ENCODE data around the gene MAP2K6. TPM values are rescaled to one million over a fixed set of nuclear protein-coding genes. Genes with fewer than 3 reads are reported as not detected.

MAP2K6 gene
- total RNA-seq, 8 experiments from 2014 or later, result 6.1 to 22.5 (median 15.1) TPM

GRCh38 chr17:69516225-69516624 is 101.7 kb downstream of the MAP2K6 start:
- WGBS, 10 experiments, result 25 to 100% (median 92%) methylated on average over 1 to 2 of the region's 2 CpGs; no CpG with 5 or more reads in 2 of the 10 experiments
- H3K4me3 ChIP-seq, result no peak overlapping the region
- in situ Hi-C loops (cut with MboI; ENCODE audit: low pct_unique_long_range_greater_than_20kb in 2 of 9, low sequenced_read_pairs in 9 of 9, unreplicated experiment in 9 of 9), result loop anchor here in 2 of 9 experiments (25.0 kb wide), 1 partner anchor 179 kb away; the partner anchor contains the start of gene ABCA5 (in 2 of the 2)
- H3K27ac ChIP-seq, result no peak overlapping the region
- no peaks in the 10 kb centered on the region for H3K4me1 ChIP-seq (replicated peaks in 1 of 2)
- ATAC-seq (replicated peaks in 6 of 8), result no peak

DNA sequence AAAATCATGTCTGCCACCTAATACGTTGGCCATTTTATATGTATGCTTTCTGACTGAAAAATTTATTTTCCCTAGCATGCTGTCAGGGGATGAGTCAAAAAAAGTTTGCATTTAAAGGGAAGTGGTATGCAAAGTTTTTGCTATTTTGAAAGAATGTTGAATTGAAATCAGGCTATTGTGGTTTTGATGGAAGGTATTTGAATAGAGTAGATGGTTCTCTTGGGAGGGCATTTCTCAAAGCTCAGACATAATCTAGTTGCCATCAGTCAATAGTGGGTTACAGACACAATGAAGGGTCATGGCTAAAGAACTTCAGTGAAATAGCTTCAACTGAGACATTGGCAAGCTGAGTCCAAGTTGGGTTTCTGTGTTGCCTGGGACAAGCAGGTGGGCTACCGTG is 102.4 kb downstream of the MAP2K6 start:
- 17 to 100% (median 74%) methylated on average over 1 to 2 of the region's 2 CpGs for WGBS, 10 experiments
- in situ Hi-C loops (cut with MboI; ENCODE audit: low pct_unique_long_range_greater_than_20kb in 2 of 9, low sequenced_read_pairs in 9 of 9, unreplicated experiment in 9 of 9), result loop anchor here in 2 of 9 experiments (25.0 kb wide), 1 partner anchor 180 kb away; the partner anchor contains the start of gene ABCA5 (in 2 of the 2)

GRCh38 chr17:69518951-69519350 is 104.5 kb downstream of the MAP2K6 start:
- WGBS, 10 experiments, result 72 to 100% (median 92%) methylated on average over 1 to 5 of the region's 5 CpGs; no CpG with 5 or more reads in 2 of the 10 experiments
- ATAC-seq (replicated peaks in 6 of 8), result no peak
- in situ Hi-C loops (cut with MboI; ENCODE audit: low pct_unique_long_range_greater_than_20kb in 2 of 9, low sequenced_read_pairs in 9 of 9, unreplicated experiment in 9 of 9), result loop anchor here in 2 of 9 experiments (25.0 kb wide), 1 partner anchor 182 kb away; the partner anchor contains the start of gene ABCA5 (in 2 of the 2)
- no peaks in the 10 kb centered on the region for H3K4me1 ChIP-seq (replicated peaks in 1 of 2)
- H3K4me3 ChIP-seq, result no peak overlapping the region
- no peak overlapping the region for H3K27ac ChIP-seq

More for the DNA sequence above, 102.4 kb downstream of the MAP2K6 start:
- H3K27ac ChIP-seq, result no peak overlapping the region
- H3K4me1 ChIP-seq (replicated peaks in 1 of 2), result no peaks in the 10 kb centered on the region
- peak in 2 of 8 experiments; percentile 48 to 57 for ATAC-seq (replicated peaks in 6 of 8)
- H3K4me3 ChIP-seq, result no peak overlapping the region

DNA sequence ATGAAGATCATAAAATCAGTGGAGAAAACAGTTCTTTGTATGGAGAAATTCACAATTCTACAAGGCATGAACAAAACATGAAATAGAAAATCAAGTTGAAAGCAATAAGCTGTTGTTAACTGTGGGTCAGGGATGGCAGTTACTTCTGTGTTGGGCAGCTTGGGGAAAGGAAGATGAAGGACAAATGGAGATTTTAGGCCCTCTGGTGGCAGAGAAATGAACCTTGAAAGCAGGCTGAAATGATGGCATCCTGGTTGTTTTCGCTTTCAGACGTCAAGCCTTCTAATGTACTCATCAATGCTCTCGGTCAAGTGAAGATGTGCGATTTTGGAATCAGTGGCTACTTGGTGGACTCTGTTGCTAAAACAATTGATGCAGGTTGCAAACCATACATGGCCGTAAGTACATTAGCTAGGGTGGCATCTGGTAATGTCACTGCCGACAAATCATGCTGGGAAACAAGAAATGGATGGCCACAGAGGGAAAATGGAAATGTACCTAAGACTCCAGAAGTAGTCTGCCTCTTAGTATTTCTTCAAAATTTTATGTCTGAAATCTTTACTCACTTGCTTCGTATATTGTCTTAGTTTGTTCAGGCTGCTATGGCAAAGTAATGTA is 108.9 kb downstream of the MAP2K6 start:
- Histone ChIP-seq H3K4me3 (no peak overlapping the region), H3K4me1 (replicated peaks in 1 of 2) (no peaks in the 10 kb centered on the region), H3K27ac (no peak overlapping the region)
- WGBS, 10 experiments, result 0 to 83% (median 65%) methylated on average over 1 to 7 of the region's 7 CpGs; no CpG with 5 or more reads in 1 of the 10 experiments
- in situ Hi-C loops (cut with MboI; ENCODE audit: low pct_unique_long_range_greater_than_20kb in 2 of 9, low sequenced_read_pairs in 9 of 9, unreplicated experiment in 9 of 9), result loop anchor here in 3 of 9 experiments (10.0 to 25.0 kb wide), 2 partner anchors 186 to 189 kb away; partner anchors contain the start of gene ABCA5 (in 2 of the 3)
- ATAC-seq (replicated peaks in 6 of 8), result peak in 5 of 8 experiments; percentile 45 to 71 (median 65)

GRCh38 chr17:69524854-69525253 is 110.4 kb downstream of the MAP2K6 start:
- Histone ChIP-seq H3K4me1 (replicated peaks in 1 of 2) (no peaks in the 10 kb centered on the region), H3K27ac (no peak overlapping the region), H3K4me3 (no peak overlapping the region)
- in situ Hi-C loops (cut with MboI; ENCODE audit: low pct_unique_long_range_greater_than_20kb in 2 of 9, low sequenced_read_pairs in 9 of 9, unreplicated experiment in 9 of 9), result loop anchor here in 4 of 9 experiments (10.0 to 25.0 kb wide), 3 partner anchors 188 to 1012 kb away; partner anchors contain the start of gene ABCA5 (in 2 of the 4)
- ATAC-seq (replicated peaks in 6 of 8), result no peak
- 40 to 100% (median 92%) methylated on average over 2 to 4 of the region's 4 CpGs; no CpG with 5 or more reads in 1 of the 10 experiments for WGBS, 10 experiments

DNA sequence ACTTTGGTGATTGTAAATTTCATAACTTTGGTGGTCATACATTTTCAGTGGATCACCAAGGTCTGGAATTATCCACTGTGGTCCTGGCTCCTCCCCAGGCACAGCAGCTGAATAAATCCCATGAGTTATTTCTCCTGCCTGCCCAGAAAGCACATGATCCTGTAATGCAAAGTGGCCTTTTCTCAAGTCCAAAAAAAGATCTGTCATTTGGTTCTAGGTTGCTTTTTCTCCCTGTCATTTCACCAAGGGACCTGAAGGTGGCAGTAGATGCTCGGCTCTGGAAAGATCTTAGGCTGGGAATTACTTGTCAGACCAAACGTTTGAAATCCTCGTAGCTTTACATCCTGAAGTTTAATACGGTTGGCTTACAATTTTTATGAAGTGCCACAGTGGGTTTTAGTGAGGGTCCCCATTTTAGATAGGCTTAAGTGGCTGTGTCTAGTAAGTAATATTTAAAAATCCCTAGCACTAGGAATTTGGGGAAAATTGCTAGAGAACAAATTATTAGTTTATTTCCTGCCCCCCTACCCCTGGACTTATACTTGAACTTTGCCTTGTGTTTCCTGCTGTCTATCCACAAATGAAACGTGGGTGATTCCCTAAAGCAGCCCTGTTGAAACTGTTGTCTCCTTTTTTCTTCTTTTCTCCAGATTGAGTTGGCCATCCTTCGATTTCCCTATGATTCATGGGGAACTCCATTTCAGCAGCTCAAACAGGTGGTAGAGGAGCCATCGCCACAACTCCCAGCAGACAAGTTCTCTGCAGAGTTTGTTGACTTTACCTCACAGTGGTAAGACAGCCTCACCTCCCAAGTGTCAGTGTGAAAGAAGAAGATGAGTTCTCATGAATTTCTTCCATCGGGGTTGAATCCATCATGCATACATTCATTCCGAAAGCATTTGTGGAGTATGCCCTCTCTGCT is 111.7 kb downstream of the MAP2K6 start:
- Histone ChIP-seq H3K4me1 (replicated peaks in 1 of 2) (no peaks in the 10 kb centered on the region), H3K27ac (no peak overlapping the region), H3K4me3 (no peak overlapping the region)
- peak; percentile 21 to 94 (median 58) for ATAC-seq (replicated peaks in 6 of 8)
- WGBS, 10 experiments, result 4 to 100% (median 59%) methylated on average over 1 to 8 of the region's 9 CpGs; no CpG with 5 or more reads in 1 of the 10 experiments
- in situ Hi-C loops (cut with MboI; ENCODE audit: low pct_unique_long_range_greater_than_20kb in 2 of 9, low sequenced_read_pairs in 9 of 9, unreplicated experiment in 9 of 9), result loop anchor here in 2 of 9 experiments (10.0 to 25.0 kb wide), 2 partner anchors 191 to 1011 kb away; no protein-coding TSS in a partner anchor

DNA sequence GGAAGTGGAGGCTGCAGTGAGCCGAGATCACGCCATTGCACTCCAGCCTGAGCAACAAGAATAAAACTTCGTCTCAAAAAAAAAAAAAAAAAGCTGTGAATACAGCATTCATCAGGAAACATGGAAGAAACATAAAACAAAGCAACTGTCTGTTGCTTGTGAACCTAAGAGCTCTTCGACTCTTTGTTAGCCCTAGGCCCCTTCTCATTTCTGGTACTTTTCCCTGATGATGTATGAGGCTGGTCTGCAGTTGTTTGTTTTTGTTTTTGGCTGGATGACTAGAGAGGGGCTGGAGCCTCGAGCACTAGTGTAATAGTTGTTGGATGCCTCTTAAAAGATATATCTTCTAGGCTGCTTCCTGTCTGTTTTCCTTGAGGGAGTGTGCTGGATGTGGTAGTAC is 113.5 kb downstream of the MAP2K6 start:
- in situ Hi-C loops (cut with MboI; ENCODE audit: low pct_unique_long_range_greater_than_20kb in 2 of 9, low sequenced_read_pairs in 9 of 9, unreplicated experiment in 9 of 9), result loop anchor here in 2 of 9 experiments (10.0 to 25.0 kb wide), 2 partner anchors 193 to 1009 kb away; no protein-coding TSS in a partner anchor
- WGBS, 10 experiments, result 69 to 100% (median 86%) methylated on average over 1 to 5 of the region's 5 CpGs; no CpG with 5 or more reads in 2 of the 10 experiments

DNA sequence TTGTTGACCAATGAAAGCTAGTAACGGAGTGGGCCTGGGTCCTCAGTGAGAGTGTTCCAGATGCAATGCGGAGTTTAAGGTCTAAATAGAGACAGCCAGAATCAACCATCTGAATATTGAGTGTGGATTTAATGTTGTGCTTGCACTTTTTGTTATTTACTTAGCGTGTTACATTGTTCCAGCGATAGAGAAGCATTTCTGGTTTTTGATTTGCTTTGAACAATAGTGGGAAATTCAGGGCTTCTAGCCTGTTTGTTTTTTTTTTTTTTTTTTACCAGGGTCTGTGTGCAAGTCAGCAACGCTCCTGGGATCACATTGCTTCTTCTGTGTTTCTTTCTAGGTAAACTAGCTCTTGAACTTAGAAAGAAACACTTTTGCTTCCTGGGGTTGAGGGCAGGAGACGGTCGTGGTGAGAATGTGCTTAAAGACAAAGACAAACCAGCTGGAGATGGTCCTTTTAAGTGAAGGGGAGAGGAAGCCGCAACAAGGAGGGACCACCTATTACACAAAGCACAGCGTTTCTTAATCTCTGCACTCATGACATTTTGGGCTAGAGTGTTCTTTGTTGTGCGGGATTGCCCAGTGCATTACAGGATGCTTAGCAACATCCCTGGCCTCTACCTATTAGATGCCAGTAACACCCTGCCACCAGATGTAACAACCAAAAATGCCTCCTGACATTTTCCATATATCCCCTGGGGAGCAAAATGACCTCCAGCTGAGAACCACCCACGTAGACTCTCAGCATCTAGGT is 119.2 kb downstream of the MAP2K6 start:
- Histone ChIP-seq H3K4me3 (no peak overlapping the region), H3K4me1 (replicated peaks in 1 of 2) (no peaks in the 10 kb centered on the region), H3K27ac (no peak overlapping the region)
- ATAC-seq (replicated peaks in 6 of 8), result no peak
- in situ Hi-C loops (cut with MboI; ENCODE audit: low pct_unique_long_range_greater_than_20kb in 2 of 9, low sequenced_read_pairs in 9 of 9, unreplicated experiment in 9 of 9), result loop anchor here in 1 of 9 experiments (25.0 kb wide), 1 partner anchor 1004 kb away; no protein-coding TSS in a partner anchor
- 56 to 91% (median 77%) methylated on average over 4 to 11 of the region's 11 CpGs for WGBS, 10 experiments

More for the DNA sequence above, 113.5 kb downstream of the MAP2K6 start:
- Histone ChIP-seq H3K4me1 (replicated peaks in 1 of 2) (no peaks in the 10 kb centered on the region), H3K4me3 (no peak overlapping the region), H3K27ac (no peak overlapping the region)
- ATAC-seq (replicated peaks in 6 of 8), result no peak

DNA sequence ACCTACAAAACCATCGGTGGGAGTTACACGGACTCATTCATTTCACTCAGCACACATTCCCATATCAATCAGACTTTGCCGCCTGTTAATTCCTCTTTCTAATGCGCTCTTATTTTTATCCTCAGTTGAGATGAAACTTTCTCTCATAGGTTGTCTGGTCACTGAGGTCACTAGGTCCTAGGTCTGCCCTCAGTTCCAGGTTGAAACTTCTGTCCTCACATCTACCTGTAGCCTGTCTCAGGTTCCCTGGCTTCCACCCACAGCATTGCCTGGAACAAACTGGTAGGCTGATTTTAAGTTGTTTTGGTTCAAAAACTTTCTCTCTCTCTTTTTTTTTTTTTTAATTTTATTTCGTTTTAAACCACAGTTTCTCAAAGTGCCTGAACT is 119.7 kb downstream of the MAP2K6 start:
- in situ Hi-C loops (cut with MboI; ENCODE audit: low pct_unique_long_range_greater_than_20kb in 2 of 9, low sequenced_read_pairs in 9 of 9, unreplicated experiment in 9 of 9), result loop anchor here in 1 of 9 experiments (25.0 kb wide), 1 partner anchor 1003 kb away; no protein-coding TSS in a partner anchor
- Histone ChIP-seq H3K4me1 (replicated peaks in 1 of 2) (no peaks in the 10 kb centered on the region), H3K4me3 (no peak overlapping the region), H3K27ac (no peak overlapping the region)
- ATAC-seq (replicated peaks in 6 of 8), result no peak
- WGBS, 10 experiments, result 35 to 83% (median 67%) methylated on average over 1 to 5 of the region's 5 CpGs

DNA sequence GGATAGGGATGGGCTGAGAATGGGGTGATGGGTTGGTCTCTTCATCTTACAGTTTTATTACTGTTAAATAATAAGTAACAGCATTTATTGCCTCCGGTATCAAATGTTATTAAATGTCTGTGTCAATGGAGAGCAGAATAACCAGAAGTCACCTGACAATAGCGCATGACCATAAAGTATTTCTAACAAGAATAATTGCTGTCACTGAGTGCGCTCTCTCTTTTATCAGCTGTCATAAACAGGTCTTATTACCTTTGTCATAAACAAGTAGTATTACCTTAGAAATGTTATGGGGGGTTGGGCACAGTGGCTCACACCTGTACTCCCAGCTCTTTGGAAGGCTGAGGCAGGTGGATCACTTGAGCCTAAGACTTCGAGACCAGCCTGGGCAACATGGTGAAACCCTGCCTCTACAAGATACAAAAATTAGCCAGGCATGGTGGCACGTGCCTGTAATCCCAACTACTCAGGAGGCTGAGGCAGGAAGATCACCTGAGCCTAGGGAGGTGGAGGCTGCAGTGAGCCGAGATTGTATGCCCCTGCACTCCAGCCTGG is 120.6 kb downstream of the MAP2K6 start:
- Histone ChIP-seq H3K27ac (no peak overlapping the region), H3K4me1 (replicated peaks in 1 of 2) (no peaks in the 10 kb centered on the region), H3K4me3 (no peak overlapping the region)
- in situ Hi-C loops (cut with MboI; ENCODE audit: low pct_unique_long_range_greater_than_20kb in 2 of 9, low sequenced_read_pairs in 9 of 9, unreplicated experiment in 9 of 9), result loop anchor here in 1 of 9 experiments (25.0 kb wide), 1 partner anchor 1002 kb away; no protein-coding TSS in a partner anchor
- ATAC-seq (replicated peaks in 6 of 8), result no peak
- 70 to 100% (median 89%) methylated on average over 1 to 6 of the region's 6 CpGs for WGBS, 10 experiments

DNA sequence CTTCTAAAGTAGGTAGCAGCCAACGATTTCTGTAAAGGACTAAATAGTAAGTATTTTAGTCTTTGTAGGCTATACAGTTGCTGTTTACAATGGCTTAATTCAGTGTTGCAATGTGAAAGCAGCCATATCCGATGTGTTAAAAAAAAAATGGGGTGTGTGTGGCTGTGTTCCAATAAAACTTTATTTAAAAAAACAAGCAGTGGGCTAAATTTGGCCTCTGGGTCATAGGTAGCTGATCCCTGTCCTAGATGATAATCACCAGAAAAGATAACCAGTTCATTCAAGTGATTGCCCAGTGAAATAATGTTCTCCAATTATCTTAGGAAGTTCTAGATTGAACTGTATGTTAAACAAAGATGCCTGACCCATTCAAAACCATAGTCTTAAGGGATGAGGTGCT is 124.3 kb downstream of the MAP2K6 start:
- WGBS, 10 experiments, result 31 to 100% (median 82%) methylated on average over 1 to 2 of the region's 2 CpGs
- no peaks in the 10 kb centered on the region for H3K4me1 ChIP-seq (replicated peaks in 1 of 2)
- no peak overlapping the region for H3K27ac ChIP-seq
- in situ Hi-C loops (cut with MboI; ENCODE audit: low pct_unique_long_range_greater_than_20kb in 2 of 9, low sequenced_read_pairs in 9 of 9, unreplicated experiment in 9 of 9), result loop anchor here in 1 of 9 experiments (25.0 kb wide), 1 partner anchor 999 kb away; no protein-coding TSS in a partner anchor
- no peak overlapping the region for H3K4me3 ChIP-seq
- ATAC-seq (replicated peaks in 6 of 8), result no peak
